Measurements from ENCODE around the gene QSOX1. TPM values are rescaled to one million over a fixed set of nuclear protein-coding genes. Genes with fewer than 3 reads are reported as not detected.

QSOX1 gene
- total RNA-seq, 1 donor from 2014 or later, result 202 TPM

GRCh38 chr1:180237869-180238476 is 83.3 kb downstream of the QSOX1 start:
- H3K36me3 ChIP-seq (ENCODE audit: control insufficient read depth, insufficient read depth, low read length), result no peaks in the 10 kb centered on the region
- no peak for DNase-seq (ENCODE audit: low read depth)
- no peak overlapping the region for H3K4me3 ChIP-seq (ENCODE audit: low read depth, low read length)
- no peak for TF ChIP-seq CTCF (IDR thresholded peaks at IDR 0.05; ENCODE audit: insufficient read depth, low read length, poor library complexity, severe bottlenecking)
- peaks cover 74% of the 10 kb centered on the region for H3K27me3 ChIP-seq (ENCODE audit: control insufficient read depth, insufficient read depth, low read length)

GRCh38 chr1:180238675-180239074 is 84.0 kb downstream of the QSOX1 start:
- H3K27me3 ChIP-seq (ENCODE audit: control insufficient read depth, insufficient read depth, low read length), result peaks cover 70% of the 10 kb centered on the region
- DNase-seq (ENCODE audit: low read depth), result no peak
- TF ChIP-seq CTCF (IDR thresholded peaks at IDR 0.05; ENCODE audit: insufficient read depth, low read length, poor library complexity, severe bottlenecking), result no peak
- H3K4me3 ChIP-seq (ENCODE audit: low read depth, low read length), result no peak overlapping the region
- no peaks in the 10 kb centered on the region for H3K36me3 ChIP-seq (ENCODE audit: control insufficient read depth, insufficient read depth, low read length)

GRCh38 chr1:180239145-180240096 is 84.8 kb downstream of the QSOX1 start:
- no peak for TF ChIP-seq CTCF (IDR thresholded peaks at IDR 0.05; ENCODE audit: insufficient read depth, low read length, poor library complexity, severe bottlenecking)
- H3K36me3 ChIP-seq (ENCODE audit: control insufficient read depth, insufficient read depth, low read length), result no peaks in the 10 kb centered on the region
- no peak for DNase-seq (ENCODE audit: low read depth)
- H3K27me3 ChIP-seq (ENCODE audit: control insufficient read depth, insufficient read depth, low read length), result peaks cover 66% of the 10 kb centered on the region
- H3K4me3 ChIP-seq (ENCODE audit: low read depth, low read length), result no peak overlapping the region

GRCh38 chr1:180241716-180242544 is 87.3 kb downstream of the QSOX1 start:
- peaks cover 50% of the 10 kb centered on the region for H3K27me3 ChIP-seq (ENCODE audit: control insufficient read depth, insufficient read depth, low read length)
- no peak for DNase-seq (ENCODE audit: low read depth)

More at GRCh38 chr1:180241716-180242544, 87.3 kb downstream of the QSOX1 start:
- TF ChIP-seq CTCF (IDR thresholded peaks at IDR 0.05; ENCODE audit: insufficient read depth, low read length, poor library complexity, severe bottlenecking), result no peak
- H3K4me3 ChIP-seq (ENCODE audit: low read depth, low read length), result no peak overlapping the region
- H3K36me3 ChIP-seq (ENCODE audit: control insufficient read depth, insufficient read depth, low read length), result no peaks in the 10 kb centered on the region

Data from kidney epithelial cell (primary cell).